ENCODE measurements around the gene PSMD2.
"Not testable (repeated sequence)": the region's sequence is repeated elsewhere in the genome, so short reads cannot be mapped to it uniquely, and the experiment has no call there.

The PSMD2 gene

DNA sequence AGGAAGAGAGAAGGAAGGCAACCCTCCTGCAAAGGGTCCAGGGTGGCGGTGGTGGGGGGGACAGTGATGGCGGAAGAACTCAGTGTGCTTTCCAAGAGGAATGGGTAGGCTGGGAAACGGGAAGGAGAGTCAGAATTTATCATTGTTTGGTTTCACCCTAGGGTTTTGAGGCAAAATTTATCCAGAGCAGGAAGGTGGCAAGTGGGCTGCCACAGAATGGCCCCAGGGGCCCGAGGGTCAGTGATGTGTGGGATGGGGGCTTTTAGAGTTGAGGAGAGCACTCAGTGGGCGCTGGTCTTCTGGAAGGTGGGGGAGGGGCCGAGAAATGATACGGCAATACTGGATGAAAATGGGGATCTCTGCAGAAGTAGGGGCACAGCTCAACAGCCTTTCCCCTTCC, 38.9 kb downstream of the PSMD2 start:
- no peak for DNase-seq (ENCODE audit: extremely low read depth in 1 of 2, low read depth in 1 of 2)

DNA sequence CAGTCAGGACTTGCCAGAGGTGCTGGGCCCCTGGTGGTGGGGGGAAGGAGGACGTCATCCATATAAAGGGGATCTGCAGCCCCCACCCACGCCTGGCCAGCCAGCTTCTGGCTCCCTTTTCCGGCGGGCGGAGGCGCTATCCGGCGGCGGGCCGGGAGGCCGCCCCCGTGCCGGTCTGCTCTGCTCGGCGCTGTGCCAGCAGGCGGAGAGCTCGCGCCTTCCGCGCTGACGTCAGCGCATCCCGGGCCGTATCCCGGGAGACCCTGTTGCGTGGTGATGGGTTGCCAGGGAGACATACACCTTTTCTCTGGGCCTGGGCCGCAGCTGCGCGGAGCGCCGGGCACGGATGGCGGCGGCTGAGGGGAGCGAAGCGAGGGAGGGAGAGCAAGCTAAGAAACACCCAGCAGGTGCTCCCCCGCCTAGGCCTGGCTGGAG, 39.5 kb downstream of the PSMD2 start:
- no peak for DNase-seq (ENCODE audit: extremely low read depth in 1 of 2, low read depth in 1 of 2)

DNA sequence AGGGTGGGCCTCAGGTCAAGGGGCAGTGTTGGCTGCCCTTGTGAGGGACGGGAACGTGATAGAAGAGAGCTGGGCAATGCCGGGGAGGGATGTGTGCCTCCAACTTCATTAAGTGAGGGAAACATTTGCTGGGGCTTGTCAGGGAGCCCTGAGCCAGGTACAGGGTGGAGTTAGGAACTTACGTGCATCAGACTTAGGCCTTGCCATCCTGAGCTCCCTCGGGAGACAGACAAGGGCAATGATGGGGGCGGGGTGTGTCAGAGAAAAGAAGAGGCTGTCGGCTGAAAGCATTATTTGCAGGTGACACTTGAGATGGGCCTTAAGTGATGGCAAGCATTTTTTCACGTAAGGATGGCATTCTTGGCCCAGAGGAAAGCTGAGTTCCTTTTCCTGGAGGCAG, 40.0 kb downstream of the PSMD2 start:
- no peak for DNase-seq (ENCODE audit: extremely low read depth in 1 of 2, low read depth in 1 of 2)

DNA sequence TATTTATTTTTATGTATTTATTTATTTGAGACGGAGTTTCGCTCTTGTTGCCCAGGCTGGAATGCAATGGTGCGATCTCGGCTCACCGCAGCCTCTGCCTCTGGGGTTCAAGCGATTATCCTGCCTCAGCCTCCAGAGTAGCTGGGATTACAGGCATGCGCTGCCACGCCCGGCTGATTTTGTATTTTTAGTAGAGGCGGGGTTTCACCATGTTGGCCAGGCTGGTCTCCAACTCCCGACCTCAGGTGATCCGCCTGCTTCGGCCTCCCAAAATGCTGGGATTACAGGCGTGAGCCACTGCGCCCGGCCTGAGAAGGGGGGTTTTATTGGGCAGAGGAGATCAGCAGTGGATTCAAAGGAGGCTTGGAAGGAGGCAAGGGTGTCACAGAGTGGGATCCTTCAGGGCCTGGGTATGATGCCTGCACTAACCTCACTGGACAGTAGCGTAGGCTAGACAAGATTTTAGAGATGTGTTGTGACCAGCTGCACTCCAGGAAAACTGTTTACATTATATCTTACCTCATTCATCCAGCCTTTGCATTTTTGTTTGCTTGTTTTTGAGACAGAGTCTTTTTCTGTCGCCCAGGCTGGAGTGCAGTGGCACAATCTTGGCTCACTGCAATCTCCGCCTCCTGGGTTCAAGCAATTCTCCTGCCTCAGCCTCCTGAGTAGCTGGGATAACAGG, 40.6 kb downstream of the PSMD2 start:
- DNase-seq (ENCODE audit: extremely low read depth in 1 of 2, low read depth in 1 of 2), result not testable (repeated sequence)

DNA sequence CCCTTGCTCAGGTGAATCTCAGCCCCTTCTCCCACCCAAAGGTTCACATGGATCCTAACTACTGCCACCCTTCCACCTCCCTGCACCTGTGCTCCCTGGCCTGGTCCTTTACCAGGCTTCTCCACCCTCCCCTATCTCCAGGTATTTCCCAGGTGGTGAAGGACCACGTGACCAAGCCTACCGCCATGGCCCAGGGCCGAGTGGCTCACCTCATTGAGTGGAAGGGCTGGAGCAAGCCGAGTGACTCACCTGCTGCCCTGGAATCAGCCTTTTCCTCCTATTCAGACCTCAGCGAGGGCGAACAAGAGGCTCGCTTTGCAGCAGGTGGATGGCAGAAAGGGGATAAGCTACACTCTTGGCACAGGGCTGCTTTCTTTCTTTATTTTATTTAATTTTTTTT, 42.9 kb downstream of the PSMD2 start:
- DNase-seq (ENCODE audit: extremely low read depth in 1 of 2, low read depth in 1 of 2), result no peak

DNA sequence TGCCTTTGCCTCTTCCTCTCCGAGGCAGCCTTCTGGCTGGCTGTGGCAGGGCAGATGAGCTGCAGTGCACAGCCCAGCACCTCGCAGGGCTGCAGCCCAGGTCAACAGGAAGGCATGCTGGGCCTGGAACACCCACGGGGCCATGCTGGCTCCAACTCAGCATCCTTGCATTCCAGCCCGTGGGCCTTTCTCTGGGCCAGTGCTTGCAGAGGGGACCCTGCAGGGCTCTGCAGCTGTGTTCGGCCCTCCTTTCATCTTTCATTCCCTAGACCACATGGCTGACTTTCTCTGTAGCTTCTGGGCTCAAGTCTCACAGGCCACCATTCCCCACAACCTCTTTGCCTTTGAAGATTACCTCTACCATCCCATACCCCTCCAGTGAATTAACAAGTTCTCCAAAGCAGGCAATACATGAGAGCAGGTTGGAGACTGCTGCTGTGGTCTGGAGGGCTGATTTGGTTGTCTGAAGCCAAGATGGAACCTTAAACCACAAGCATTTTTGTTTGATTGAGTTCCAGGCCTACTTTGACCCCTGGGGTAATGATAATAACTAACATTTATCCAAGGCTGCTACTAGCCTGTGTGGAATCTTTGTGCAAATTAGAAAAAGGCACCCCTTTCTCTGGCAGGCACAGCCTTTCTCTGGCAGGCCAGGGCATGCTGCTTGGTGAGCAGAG, 44.3 kb downstream of the PSMD2 start:
- no peak for DNase-seq (ENCODE audit: extremely low read depth in 1 of 2, low read depth in 1 of 2)

DNA sequence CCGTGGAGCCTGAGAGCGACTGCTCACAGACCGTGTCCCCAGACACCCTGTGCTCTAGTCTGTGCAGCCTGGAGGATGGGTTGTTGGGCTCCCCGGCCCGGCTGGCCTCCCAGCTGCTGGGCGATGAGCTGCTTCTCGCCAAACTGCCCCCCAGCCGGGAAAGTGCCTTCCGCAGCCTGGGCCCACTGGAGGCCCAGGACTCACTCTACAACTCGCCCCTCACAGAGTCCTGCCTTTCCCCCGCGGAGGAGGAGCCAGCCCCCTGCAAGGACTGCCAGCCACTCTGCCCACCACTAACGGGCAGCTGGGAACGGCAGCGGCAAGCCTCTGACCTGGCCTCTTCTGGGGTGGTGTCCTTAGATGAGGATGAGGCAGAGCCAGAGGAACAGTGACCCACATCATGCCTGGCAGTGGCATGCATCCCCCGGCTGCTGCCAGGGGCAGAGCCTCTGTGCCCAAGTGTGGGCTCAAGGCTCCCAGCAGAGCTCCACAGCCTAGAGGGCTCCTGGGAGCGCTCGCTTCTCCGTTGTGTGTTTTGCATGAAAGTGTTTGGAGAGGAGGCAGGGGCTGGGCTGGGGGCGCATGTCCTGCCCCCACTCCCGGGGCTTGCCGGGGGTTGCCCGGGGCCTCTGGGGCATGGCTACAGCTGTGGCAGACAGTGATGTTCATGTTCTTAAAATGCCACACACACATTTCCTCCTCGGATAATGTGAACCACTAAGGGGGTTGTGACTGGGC, 45.7 kb downstream of the PSMD2 start:
- DNase-seq (ENCODE audit: extremely low read depth in 1 of 2, low read depth in 1 of 2), result no peak

DNA sequence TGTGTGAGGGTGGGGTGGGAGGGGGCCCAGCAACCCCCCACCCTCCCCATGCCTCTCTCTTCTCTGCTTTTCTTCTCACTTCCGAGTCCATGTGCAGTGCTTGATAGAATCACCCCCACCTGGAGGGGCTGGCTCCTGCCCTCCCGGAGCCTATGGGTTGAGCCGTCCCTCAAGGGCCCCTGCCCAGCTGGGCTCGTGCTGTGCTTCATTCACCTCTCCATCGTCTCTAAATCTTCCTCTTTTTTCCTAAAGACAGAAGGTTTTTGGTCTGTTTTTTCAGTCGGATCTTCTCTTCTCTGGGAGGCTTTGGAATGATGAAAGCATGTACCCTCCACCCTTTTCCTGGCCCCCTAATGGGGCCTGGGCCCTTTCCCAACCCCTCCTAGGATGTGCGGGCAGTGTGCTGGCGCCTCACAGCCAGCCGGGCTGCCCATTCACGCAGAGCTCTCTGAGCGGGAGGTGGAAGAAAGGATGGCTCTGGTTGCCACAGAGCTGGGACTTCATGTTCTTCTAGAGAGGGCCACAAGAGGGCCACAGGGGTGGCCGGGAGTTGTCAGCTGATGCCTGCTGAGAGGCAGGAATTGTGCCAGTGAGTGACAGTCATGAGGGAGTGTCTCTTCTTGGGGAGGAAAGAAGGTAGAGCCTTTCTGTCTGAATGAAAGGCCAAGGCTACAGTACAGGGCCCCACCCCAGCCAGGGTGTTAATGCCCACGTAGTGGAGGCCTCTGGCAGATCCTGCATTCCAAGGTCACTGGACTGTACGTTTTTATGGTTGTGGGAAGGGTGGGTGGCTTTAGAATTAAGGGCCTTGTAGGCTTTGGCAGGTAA, 46.5 kb downstream of the PSMD2 start:
- DNase-seq (ENCODE audit: extremely low read depth in 1 of 2, low read depth in 1 of 2), result no peak

DNA sequence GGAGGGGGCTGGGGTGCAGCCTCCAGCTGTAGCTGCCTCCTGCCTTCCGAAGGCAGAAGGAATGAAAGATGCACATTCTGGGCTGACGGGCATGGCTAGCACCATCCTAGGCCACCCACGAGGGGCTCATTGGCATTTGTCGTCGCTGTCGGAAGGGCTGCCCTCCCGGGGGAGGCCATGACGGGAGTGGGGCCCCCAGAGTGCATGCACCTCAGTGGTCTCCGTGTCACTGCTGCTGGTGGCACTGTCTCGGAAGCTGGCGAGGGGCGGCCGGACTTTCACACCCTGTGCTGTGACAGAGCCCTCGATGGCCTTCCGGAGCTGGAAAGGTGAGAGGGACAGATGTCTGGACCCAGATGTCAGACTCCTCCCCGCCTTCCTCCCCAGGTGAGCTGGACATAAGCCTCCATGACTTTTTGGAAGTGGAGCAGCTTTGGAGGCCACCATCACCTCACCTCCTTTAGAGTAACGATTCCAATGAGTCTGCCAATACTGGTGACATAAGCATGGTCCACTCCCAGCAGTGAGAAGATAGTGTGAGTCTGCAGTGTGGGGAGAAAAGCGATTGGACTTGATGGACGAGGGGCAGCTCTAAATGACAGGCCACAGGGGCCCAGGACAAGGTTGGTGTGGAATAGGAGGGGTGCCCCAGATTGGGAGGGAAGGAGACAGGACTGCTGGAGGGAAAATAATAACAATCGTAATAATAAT, 47.6 kb downstream of the PSMD2 start:
- no peak for DNase-seq (ENCODE audit: extremely low read depth in 1 of 2, low read depth in 1 of 2)

DNA sequence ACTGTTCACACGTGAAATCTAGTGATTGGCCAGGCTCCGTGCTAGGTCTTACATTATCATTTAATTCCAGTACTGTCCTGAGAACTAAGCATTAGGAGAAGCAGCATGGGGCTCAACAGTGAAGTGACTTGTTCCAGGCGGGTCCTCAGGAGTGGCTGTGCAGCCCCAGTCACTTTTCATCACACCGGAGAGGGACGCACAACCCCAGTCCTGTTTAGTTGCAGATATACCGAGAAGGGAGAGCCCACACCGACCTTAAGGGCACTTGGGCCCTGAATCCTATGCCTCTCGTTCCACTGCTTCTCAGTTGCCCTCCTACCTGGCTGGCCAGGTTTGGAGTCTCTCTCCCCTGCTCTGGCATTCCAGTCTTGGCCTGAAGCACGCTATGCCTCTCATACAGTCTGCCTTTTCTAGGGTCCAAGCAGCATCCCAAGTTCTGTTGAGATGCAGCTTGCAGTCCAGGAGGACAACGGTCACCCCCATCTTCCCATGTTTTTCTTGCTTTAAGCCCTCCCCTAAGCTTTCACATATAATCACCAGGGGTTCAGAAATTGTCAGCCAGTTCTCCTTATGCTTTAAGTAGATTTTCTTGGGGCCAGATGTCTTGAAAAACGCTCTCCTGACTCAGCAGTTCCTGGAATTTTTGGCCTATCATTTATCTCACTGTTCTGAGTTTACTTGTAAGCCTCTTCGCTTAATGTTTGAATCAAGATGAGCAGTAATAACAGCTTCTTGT, 48.4 kb downstream of the PSMD2 start:
- DNase-seq (ENCODE audit: extremely low read depth in 1 of 2, low read depth in 1 of 2), result no peak

DNA sequence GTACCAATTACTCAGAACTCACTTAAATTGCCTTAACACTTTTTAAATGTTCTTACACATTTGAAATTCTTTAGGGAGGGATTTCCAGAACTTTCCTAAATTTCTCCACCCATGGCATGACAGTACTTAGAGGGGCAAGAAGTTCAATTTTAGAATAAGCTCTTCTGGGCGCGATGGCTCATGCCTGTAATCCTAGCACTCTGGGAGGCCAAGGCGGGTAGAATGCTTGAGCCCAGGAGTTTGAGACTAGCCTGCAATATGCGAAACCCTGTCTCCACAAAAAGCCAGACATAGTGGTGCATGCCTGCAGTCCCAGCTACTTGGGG, 49.0 kb downstream of the PSMD2 start:
- DNase-seq (ENCODE audit: extremely low read depth in 1 of 2, low read depth in 1 of 2), result no peak

DNA sequence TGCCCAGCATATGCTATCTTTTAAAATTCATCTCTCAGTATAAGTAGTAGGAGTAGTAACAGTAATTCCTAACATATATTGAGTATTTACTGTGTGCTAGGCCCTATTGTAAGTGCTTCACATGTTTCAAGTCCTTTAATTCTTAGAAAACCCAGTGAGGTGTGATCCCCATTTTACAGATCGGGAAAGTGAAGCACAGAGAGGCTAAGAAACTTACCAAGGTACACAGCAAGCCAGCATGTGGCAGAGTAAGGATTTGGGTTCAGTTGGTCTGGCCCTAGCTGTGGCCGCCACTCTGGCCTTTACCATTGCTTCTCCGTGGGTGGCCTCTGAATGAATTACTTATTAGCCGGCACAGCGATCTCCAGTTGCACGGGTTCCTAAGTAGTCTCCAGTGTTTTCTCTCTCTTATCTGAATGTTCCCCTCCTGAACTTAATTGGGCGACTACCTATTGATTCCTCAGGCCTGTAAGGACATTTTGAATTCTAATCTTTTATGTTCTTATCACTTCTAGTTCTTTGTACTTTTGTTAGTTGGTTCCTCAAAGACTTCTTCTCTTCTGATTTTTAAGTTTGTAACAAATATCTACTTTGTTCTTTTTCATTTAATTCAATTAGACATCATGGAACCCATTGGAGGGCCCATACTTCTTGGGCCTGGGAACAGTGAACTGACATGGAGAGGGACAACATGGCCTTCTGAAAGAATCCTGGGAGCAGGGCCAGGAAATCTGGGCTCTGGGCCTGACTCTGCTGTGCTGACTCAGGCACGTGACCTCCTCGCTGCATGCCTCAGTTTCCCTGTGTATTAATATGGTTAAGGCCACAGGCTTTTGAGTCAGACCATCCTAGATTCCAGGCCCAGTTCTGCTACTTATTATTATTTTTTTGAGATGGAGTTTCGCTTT, 50.8 kb downstream of the PSMD2 start:
- no peak for DNase-seq (ENCODE audit: extremely low read depth in 1 of 2, low read depth in 1 of 2)

DNA sequence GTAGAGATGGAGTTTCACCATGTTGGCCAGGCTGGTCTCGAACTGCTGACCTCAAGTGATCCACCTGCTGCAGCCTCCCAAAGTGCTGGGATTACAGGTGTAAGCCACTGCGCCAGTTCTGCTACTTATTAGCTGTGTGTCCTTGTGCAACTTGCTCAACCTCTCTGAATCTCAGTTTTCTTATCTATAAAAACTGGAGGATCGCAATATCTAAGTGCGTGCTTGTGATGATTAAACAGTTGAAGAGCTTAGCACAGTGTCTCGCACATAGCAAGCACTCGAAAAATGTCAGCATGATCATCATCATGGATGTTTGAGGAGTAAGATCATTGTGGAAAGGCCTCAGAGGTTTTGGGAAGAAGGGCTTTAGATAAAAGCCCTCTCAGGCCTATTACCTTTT, 51.6 kb downstream of the PSMD2 start:
- no peak for DNase-seq (ENCODE audit: extremely low read depth in 1 of 2, low read depth in 1 of 2)

DNA sequence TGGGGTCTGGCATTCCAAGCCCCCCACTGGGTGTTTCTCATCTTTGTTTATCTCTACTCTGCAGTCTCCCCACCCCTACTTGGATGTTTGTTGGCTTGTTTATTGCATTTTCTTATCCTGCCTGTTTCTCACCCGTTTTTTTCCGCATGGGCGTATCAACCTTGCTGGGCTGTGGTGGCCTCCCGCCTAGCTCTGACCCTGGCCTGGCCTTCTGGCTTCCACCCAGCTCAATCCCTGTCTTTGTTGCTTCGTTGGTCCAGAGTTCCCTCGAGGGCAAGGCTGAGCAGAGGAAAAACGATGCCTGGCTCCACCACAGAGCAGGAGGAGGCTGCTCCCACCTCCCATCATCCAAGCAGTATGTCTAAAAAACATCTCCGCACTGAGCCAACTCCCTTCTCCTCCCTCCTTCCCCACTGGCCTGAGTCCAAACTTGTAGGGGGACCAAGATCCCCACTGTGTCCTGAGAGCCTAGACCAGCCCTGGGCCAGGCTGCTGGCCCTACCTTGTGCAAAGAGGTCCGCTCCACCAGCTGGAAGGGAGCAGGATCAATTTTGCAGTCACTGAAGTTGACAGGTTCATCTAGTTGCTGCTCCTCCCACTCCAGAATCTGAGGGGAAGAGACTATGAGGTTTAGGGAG, 52.6 kb downstream of the PSMD2 start:
- no peak for DNase-seq (ENCODE audit: extremely low read depth in 1 of 2, low read depth in 1 of 2)

DNA sequence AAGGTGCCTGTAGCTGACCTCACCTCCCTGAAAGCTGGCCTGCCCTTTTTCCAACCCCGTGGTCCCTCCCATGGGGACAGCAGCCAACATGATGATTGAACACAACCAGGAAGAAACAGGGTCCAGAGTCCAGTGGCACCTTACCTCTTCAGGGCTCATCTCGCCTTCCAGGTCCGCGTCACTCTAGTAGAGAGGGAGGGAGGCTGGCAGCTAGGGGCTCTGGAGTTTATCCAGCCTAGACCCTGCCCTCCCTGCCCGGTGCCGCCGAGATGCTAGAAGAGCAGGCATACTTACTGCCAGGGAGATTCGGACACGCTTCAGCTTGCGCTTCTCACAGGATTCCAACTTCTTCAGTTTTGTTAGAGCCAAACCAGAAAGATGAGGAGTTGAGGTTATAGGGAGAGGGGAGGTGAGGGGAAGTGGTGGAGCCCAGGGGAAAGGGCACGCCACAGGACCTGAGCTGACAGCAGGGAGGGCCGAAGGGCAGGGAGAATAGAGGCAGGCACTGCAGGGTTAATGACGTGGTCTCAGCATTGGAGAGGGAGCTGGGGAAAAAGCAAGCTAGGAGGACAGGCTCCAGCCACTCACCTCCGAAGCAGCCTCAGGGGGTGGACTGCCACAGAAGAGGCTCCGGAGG, 53.2 kb downstream of the PSMD2 start:
- no peak for DNase-seq (ENCODE audit: extremely low read depth in 1 of 2, low read depth in 1 of 2)

DNA sequence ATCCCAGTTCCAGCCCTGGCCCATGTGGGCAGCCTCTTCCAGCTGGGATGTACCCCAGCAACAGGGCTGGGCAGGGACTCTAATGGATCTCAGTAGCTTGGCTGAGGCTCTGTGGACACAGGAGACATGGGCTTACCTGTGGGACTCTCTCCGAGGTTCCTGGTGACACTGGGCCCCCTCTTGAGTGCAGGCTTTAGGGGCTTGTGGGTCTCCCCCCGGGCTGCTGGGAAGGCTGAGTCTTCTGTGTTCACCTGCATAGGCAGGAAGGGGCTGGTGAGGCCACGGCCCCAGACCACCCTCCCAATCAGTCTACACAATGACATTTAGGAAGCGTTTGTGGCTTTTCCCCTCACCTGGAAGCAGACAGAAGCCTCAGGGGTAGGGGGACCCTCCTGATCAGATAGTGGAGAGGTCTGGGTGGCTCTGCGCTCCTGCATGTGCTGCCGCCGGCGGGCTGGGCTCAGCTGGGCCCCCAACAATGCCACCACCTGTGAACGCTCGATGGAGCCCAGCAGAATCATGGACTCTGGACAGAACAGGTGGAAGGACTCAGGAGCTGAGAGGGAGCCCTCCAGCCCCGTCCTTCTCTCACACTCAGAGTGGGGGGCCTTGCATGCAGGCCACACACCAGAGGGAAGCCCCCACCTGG, 54.0 kb downstream of the PSMD2 start:
- no peak for DNase-seq (ENCODE audit: extremely low read depth in 1 of 2, low read depth in 1 of 2)

DNA sequence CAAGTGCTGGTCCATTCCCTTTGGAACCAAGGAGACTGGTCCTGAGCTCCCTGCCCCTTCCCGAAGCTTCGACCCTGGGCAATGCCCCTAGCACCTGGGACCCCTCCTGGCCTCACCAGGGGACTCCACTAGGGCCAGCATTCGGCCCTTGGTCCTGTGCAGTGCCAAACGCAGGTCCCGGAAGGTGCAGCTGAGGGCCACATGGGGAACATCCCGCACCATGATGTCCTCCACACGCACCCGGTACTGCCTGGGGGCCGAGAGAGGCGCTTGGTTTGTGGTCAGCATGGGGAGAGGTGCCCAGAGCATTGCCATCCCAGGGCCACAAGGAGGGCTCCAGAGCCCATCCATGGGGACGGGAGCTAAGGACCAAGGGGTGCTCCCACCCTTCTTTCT, 54.5 kb downstream of the PSMD2 start:
- DNase-seq (ENCODE audit: extremely low read depth in 1 of 2, low read depth in 1 of 2), result no peak
